ENCODE measurements around the gene ZNF813. TPM values are rescaled to one million over a fixed set of nuclear protein-coding genes. Genes with fewer than 3 reads are reported as not detected.
A peak's percentile ranks its signal among the peaks of the same experiment; 100 is the strongest.

The ZNF813 gene
- polyA plus RNA-seq, 1 donor (not counting 4 experiments of a cell fraction or from before 2014, with no cell fraction given): 2.5 TPM

- dilution Hi-C loops (cut with MboI; ENCODE audit: extremely low pct_ligation_motif_present, low sequenced_read_pairs): no loop called here
- no peak for FAIRE-seq
Observed at GRCh38 chr19:53536225-53536548, 68.7 kb downstream of the ZNF813 start.

GRCh38 chr19:53537121-53537520 lies 69.6 kb downstream of the ZNF813 start:
- H2AFZ ChIP-seq (ENCODE audit: control insufficient read depth, low read length): peak overlapping the region; percentile 99
- H3K4me3 ChIP-seq (ENCODE audit: control insufficient read depth in 2 of 3, extremely low read depth in 1 of 3, insufficient read depth in 2 of 3, low read depth in 1 of 3, low read length in 3 of 3): peak overlapping the region; percentile 52 to 81 (median 67)
- FAIRE-seq: no peak
- no peaks in the 10 kb centered on the region for H3K36me3 ChIP-seq (ENCODE audit: control insufficient read depth in 2 of 2, extremely low read depth in 1 of 2, insufficient read depth in 2 of 2, low read length in 2 of 2)
- no peaks in the 10 kb centered on the region for H3K27me3 ChIP-seq (ENCODE audit: control insufficient read depth, extremely low read depth, insufficient read depth, low read length)
- peak overlapping the region; percentile 60 for H3K4me2 ChIP-seq (ENCODE audit: control insufficient read depth, extremely low read depth, insufficient read depth, low read depth, low read length)
- peak overlapping the region; percentile 73 for H3K27ac ChIP-seq (ENCODE audit: control insufficient read depth, insufficient read depth, low read length)
- dilution Hi-C loops (cut with MboI; ENCODE audit: extremely low pct_ligation_motif_present, low sequenced_read_pairs): no loop called here
- H4K20me1 ChIP-seq (ENCODE audit: control insufficient read depth, extremely low read depth, insufficient read depth, low read length): no peaks in the 10 kb centered on the region
- H3K79me2 ChIP-seq (ENCODE audit: control insufficient read depth, insufficient read depth, low read length): no peaks in the 10 kb centered on the region
- TF ChIP-seq EZH2 (IDR thresholded peaks at IDR 0.05; ENCODE audit: low read length): no peak
- TF ChIP-seq, protein P1, sequence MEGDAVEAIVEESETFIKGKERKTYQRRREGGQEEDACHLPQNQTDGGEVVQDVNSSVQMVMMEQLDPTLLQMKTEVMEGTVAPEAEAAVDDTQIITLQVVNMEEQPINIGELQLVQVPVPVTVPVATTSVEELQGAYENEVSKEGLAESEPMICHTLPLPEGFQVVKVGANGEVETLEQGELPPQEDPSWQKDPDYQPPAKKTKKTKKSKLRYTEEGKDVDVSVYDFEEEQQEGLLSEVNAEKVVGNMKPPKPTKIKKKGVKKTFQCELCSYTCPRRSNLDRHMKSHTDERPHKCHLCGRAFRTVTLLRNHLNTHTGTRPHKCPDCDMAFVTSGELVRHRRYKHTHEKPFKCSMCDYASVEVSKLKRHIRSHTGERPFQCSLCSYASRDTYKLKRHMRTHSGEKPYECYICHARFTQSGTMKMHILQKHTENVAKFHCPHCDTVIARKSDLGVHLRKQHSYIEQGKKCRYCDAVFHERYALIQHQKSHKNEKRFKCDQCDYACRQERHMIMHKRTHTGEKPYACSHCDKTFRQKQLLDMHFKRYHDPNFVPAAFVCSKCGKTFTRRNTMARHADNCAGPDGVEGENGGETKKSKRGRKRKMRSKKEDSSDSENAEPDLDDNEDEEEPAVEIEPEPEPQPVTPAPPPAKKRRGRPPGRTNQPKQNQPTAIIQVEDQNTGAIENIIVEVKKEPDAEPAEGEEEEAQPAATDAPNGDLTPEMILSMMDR (optimal IDR thresholded peaks at IDR 0.05 in 1 of 3, IDR thresholded peaks at IDR 0.05 in 1 of 3, conservative IDR thresholded peaks at IDR 0.05 in 1 of 3; ENCODE audit: extremely low read depth in 1 of 3, insufficient read depth in 2 of 3, low read length in 3 of 3): no peak
- no peaks in the 10 kb centered on the region for H3K9me3 ChIP-seq (ENCODE audit: control insufficient read depth, low read depth, low read length)
- no peaks in the 10 kb centered on the region for H3K4me1 ChIP-seq (ENCODE audit: control insufficient read depth, extremely low read depth, insufficient read depth, low read length)
- DNase-seq (ENCODE audit: low read depth, low spot score): no peak
- H3K9me1 ChIP-seq (ENCODE audit: control insufficient read depth, extremely low read depth, insufficient read depth, low read length): no peaks in the 10 kb centered on the region
- H3K9ac ChIP-seq (ENCODE audit: control insufficient read depth, extremely low read depth, insufficient read depth, low read length): peak overlapping the region; percentile 78

More at GRCh38 chr19:53536225-53536548, 68.7 kb downstream of the ZNF813 start:
- no peaks in the 10 kb centered on the region for H3K9me1 ChIP-seq (ENCODE audit: control insufficient read depth, extremely low read depth, insufficient read depth, low read length)
- no peak overlapping the region for H2AFZ ChIP-seq (ENCODE audit: control insufficient read depth, low read length)
- no peaks in the 10 kb centered on the region for H3K36me3 ChIP-seq (ENCODE audit: control insufficient read depth in 2 of 2, extremely low read depth in 1 of 2, insufficient read depth in 2 of 2, low read length in 2 of 2)
- H3K9ac ChIP-seq (ENCODE audit: control insufficient read depth, extremely low read depth, insufficient read depth, low read length): no peak overlapping the region
- no peak overlapping the region for H3K4me3 ChIP-seq (ENCODE audit: control insufficient read depth in 2 of 3, extremely low read depth in 1 of 3, insufficient read depth in 2 of 3, low read depth in 1 of 3, low read length in 3 of 3)
- H3K4me2 ChIP-seq (ENCODE audit: control insufficient read depth, extremely low read depth, insufficient read depth, low read depth, low read length): no peak overlapping the region
- no peak overlapping the region for H3K27ac ChIP-seq (ENCODE audit: control insufficient read depth, insufficient read depth, low read length)
- H3K9me3 ChIP-seq (ENCODE audit: control insufficient read depth, low read depth, low read length): no peaks in the 10 kb centered on the region
- H3K79me2 ChIP-seq (ENCODE audit: control insufficient read depth, insufficient read depth, low read length): no peaks in the 10 kb centered on the region
- no peaks in the 10 kb centered on the region for H3K4me1 ChIP-seq (ENCODE audit: control insufficient read depth, extremely low read depth, insufficient read depth, low read length)
- H3K27me3 ChIP-seq (ENCODE audit: control insufficient read depth, extremely low read depth, insufficient read depth, low read length): no peaks in the 10 kb centered on the region
- H4K20me1 ChIP-seq (ENCODE audit: control insufficient read depth, extremely low read depth, insufficient read depth, low read length): no peaks in the 10 kb centered on the region
- no peak for DNase-seq (ENCODE audit: low read depth, low spot score)
- TF ChIP-seq, protein P1 (optimal IDR thresholded peaks at IDR 0.05 in 1 of 3, IDR thresholded peaks at IDR 0.05 in 1 of 3, conservative IDR thresholded peaks at IDR 0.05 in 1 of 3; ENCODE audit: extremely low read depth in 1 of 3, insufficient read depth in 2 of 3, low read length in 3 of 3): no peak
- no peak for TF ChIP-seq EZH2 (IDR thresholded peaks at IDR 0.05; ENCODE audit: low read length)

All from keratinocyte (primary cell).